COLO668 (cell line): ENCODE results near the gene CLEC3B.
"Not testable (repeated sequence)": the region's sequence is repeated elsewhere in the genome, so short reads cannot be mapped to it uniquely, and the experiment has no call there.

Experiments
- DNase-seq: peaks from one replicate; lab custom pipeline; 2025; ENCODE audit not compliant: unreplicated experiment; lab: John Stamatoyannopoulos, UW

The CLEC3B gene, protein sequence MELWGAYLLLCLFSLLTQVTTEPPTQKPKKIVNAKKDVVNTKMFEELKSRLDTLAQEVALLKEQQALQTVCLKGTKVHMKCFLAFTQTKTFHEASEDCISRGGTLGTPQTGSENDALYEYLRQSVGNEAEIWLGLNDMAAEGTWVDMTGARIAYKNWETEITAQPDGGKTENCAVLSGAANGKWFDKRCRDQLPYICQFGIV

DNA sequence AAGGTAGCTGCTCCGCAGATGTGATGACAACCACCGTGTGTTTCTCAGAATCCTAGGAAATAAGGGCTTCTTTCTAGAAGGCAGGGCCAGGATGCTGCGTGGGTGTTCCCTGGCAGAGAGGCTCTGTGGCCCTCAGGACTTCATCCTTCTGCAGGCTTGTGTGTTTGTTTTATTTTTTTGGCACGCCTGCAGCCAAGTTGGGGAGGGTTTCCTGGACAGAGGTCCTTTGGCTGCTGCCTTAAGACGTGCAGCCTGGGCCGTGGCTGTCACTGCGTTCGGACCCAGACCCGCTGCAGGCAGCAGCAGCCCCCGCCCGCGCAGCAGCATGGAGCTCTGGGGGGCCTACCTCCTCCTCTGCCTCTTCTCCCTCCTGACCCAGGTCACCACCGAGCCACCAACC is at the start of gene CLEC3B:
TSS of gene CLEC3B (plus strand) at position 266 of the 400 bp plus-strand sequence. CDS start at position 326, 60 bp downstream.
- DNase-seq = no peak

DNA sequence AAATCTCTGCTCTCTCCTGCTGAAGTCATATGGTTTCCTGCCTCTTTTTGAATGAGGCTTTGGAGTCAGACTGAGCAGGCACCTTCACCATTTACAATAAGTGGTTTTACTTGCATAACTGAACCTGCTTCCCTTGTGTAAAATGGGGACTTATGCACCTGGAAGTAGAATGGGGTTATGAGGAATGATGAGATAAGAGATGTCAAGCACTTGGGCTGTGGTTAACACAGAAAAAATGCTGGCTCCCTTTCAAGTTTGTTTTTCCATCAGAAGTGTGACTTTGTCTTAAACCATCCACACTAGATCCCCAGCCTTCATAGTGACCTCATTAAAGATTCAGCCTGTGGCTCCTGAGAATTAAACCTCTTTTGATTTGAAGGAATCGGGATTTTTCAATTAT is 44.9 kb upstream of the CLEC3B start:
- no peak for DNase-seq

DNA sequence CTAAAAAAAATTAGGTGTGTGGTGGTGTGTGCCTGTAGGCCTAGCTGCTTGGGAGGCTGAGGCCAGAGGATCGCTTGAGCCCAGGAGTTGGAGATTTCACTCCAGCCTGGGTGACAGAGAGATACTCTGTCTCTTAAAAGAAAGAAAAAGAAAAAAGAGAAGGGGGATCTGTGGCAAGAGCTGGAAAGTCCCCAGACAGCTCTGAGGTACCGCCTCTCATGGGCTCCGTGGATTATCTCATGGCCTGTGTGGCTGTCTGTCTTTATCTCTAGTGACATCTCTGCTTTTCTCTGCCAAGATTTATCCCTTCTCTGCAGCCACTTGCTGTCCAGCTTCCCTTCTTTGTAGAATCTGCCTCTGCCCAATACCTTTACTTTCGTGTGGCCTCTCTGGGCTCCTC is 44.4 kb upstream of the CLEC3B start:
- no peak for DNase-seq

DNA sequence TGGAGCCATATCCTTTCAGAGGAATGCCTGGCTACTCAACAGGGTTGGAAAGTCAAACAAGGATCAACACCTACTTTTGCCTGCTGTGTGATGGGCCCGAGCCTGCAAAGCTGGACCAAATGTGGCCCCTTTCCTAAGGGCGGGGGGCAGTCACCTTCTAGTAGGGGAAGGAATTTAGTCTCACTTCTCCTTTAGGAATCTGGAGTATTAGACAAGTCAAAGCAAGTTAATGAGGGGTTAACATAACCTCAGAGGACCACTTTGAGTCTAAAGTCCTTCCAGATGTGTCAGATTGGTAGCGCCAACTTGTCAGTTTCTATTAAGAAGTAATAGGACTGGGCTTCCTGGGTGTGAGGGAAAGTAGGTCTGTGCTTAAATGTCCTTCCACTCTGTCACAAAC is 43.3 kb upstream of the CLEC3B start:
- DNase-seq = no peak

DNA sequence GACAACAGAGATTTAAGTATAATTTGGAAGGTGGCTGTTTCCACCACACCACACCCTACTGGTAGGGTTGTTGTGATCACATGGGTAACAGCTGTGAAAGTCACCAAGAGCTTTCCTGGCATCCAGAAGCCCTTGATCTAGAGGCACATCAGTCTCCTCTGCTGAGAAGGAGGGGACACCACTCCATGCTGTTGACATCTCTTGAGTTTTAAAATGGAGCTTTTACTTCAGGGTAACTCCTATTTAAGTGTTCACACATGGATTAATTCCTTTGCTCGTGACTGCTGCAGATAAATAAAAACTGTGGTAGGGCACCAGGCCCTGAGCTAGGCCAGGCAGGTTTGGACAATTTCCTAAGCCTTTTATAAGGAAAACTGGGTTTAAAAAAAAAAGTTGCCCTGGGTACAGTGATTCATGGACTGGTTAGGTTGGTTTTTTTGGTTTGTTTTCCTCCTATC is 42.6 kb upstream of the CLEC3B start:
- DNase-seq = no peak

DNA sequence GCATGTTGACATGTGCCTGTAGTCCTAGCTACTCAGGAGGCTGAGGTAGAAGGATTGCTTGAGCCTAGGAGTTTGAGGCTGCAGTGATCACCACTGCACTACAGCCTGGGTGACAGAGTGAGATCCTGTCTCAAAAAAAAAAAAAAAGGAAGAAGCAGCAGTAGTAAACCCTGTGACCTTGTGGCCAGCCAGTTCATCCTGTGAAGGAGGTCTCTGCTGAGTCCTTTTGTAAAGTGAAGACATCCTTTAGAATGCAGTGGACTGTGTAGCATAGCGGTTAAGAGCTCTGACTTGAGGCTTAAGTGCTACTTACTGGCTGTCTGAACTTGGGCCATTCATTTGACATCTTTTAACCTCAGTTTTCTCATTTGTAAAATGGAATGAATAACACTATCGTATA is 41.8 kb upstream of the CLEC3B start:
- no peak for DNase-seq

DNA sequence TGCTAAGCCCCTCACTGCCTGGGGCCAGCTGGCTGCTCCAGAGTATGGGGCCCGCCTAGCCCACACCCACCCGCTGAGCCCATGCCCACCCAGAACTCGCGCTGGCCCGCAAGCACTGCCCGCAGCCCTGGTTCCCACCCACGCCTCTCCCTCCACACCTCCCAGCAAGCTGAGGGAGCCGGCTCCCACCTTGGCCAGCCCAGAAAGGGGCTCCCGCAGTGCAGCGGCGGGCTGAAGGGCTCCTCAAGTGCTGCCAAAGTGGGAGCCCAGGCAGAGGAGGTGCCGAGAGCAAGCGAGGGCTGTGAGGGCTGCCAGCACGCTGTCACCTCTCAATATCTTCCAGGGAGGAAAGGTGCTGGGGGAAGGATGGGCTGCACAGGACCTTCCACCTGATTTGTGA is 39.8 kb upstream of the CLEC3B start:
- DNase-seq = not testable (repeated sequence)

DNA sequence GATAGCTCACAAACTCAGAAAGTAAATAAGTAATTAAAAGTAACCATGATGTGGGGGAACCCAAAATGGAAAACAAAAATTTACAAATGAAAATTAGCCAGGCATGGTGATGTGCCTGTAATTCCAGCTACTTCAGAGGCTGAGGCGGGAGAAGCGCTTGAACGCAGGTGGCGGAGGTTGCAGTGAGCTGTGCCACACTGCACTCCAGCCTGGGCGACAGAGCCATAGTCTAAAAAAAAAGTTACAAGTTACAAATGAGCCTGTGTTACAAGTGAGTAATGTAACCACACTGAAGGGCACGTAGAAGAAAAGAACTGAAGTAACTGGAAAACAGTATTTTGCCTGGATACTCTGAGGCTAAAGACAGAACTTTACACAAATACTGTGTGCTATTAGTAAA is 38.8 kb upstream of the CLEC3B start:
- no peak for DNase-seq

DNA sequence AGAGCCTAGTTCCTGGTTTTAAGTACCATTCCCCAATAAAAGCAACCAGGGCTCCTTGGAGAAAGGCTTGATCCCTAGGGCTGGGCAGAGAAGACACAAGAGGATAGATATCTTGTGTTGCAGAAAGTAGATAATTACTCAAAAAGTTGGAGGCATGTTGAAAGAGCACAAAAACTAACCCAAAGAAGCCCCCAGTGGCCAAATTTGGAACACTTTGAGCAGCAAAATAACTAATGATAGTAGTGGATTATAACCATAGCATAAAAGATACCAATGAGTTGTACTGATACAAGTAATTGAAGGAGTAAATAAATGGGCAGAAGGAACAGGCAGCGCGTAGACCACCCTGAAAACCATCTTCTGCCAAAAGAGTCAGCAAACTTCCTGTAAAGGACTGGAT is 38.0 kb upstream of the CLEC3B start:
- no peak for DNase-seq

DNA sequence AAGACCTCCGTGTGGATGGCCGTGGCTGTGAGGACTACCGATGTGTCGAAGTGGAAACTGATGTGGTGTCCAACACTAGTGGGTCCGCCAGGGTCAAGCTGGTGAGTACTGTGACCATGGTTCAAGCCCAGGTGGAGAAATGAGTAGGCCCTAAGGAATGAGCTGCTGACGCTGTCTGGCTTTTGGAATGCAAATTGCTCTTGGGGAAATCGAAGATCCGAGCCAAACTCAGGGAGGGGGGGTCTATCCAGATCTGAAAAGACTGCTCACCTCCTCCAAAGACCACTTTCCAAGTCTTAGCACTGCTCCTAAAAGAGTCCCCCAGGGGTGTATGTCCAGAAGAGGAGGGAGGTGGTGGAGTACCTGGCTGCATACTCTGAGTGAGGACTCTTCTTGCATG is 37.0 kb upstream of the CLEC3B start:
- no peak for DNase-seq

DNA sequence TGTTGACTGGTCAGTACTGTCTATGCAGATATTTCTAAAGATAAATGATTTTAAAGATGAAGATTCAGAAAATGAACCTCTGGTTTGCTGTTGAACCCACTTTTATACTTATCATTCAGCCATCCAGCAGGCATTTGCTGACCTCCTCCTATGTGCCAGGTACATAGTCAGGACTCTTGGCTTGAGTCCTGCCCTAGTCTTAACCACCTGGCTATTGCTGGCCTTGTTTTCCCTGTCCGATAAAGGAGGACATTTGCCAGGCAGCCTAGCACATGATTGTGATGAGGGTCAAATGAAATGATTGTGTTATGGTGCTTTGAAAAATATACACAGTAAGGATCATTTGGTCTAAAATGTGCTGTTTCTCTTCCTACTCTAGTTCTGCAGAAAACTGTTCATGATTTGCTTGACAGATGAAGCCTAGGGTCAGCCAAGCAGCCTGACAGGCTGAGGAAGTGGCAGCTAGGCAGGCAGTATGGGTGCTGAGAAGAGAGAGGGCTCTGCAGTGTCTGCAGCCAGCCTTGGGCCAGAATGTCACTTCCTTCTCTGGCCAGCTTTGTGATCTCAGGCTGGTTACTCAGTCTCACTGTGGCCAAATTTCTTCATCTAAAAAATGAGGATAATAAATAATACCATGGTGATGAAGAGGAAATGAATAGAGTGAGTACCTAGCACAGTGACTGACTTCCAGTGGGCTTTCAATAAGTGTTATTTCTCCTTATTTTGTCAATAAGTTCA is 36.3 kb upstream of the CLEC3B start:
- no peak for DNase-seq

DNA sequence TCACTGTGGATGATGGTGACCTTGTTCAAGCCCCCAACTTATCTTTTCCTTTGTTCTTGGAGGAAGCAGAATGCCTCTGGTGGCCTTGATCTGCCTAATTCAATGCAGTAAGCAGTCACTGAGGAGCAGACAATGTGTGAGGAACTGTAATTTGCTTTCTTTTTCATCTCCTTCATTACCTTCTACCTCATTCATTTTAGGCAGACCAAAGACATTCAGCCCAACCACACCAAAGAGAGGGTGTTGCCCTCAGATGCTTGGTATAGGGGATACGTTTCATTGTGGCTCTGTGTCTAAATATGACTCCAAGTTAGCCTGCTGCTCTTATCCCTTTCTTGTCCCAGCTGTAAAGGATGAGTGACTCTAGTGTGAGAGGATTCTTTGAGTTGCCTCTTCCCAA is 34.8 kb upstream of the CLEC3B start:
- DNase-seq = no peak

DNA sequence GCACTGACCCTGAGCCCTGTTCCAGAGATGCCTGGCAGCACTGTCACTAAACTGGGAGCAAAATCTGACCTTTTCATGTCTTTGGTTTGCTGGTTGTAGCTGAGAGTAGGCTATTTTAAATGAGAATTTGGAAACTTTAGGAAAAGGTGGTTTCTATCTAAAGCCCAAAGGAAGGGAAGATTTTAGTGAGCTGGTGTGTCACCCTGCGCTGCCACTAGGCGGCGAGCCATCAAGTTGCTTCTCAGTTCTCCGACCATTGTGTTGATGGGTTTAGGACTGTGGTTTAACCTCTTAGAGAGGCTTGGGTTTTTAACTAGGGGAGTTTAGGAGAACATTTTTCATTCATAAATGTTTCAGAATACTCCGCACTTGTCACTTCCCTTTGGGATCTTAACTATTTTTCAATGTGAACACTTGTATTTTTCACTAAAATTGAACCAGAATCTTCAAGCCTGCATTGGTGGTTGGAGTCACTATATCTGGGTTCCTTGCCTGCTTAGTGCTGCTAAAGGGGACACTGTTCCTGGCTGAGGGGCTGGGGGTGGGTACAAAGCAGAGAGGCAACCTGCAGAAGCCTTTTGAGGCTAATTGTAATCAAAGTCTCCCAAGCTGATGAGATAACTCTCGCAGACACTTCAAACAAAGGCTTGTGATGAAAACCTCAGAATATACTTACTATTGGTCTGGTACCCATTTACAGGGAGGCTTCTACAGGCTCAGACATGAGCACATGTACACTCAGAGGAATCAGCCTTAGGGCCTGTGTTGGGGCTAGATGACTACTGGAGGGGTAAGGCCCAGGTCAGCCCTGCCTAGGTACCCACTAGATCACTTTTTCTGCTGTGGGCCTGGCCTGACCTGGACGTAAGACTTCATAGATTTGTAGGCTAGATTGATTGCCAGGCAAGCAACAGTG is 33.3 kb upstream of the CLEC3B start:
- DNase-seq = peak; percentile 13

DNA sequence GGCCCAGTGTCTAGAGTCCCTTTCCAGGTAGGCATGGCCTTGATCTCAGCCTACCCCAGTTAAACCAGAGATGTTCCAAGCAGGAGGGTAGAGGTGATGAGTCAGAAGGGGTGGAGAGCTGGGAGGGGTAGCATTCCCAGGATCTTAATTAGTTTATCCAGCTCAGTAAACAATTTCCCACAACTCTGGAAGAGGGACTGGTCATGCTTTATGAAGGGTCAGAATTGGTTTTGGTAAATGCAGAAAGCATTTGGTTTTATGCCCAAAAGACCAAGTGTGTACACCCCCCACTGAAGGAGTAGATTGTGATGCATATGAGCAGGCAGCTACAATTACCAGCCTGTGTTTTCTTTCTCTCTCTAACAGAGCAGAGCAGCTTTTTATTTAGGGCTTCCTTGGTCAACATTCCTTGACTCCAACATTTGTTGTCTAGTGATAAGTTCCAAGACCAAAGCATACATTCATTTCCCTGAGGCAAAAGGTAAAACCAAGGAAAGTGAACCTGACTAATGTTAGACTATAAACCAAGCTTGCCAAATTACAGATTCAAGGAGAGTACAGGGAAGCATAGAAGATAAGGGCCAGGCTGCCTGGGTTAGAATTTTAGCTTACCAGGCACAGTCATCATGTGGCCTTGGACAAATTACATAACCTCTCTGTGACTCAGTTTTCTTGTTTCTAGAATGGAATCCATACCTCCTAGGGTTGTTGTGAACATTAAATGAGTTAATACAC is 32.5 kb upstream of the CLEC3B start:
- no peak for DNase-seq

DNA sequence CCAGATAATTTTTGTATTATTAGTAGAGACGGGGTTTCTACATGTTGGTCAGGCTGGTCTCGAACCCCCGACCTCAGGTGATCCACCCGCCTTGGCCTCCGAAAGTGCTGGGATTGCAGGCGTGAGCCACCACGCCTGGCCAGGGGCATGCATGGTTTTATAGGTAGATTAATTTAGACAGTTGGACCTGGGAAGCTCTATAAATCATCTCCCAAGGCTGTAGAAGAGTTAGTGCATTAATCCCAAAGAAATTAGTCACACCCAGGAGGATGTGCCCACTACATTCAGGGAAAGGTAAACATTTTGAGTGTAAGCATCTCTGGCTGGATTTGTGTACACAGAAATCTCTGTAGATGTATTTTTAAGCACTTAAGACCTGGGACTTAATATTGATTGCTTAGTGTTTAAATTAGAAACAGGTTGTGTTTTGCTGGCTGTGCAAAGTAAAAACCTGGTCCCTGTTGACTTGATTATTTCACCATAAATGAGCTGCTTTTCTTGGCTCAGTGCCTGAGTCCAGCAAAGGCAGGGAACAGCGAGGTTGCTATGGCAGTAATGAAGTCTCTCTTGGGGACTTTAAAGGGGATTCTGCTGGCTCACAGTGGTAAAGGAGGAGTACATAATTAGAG is 30.8 kb upstream of the CLEC3B start:
- DNase-seq = no peak

DNA sequence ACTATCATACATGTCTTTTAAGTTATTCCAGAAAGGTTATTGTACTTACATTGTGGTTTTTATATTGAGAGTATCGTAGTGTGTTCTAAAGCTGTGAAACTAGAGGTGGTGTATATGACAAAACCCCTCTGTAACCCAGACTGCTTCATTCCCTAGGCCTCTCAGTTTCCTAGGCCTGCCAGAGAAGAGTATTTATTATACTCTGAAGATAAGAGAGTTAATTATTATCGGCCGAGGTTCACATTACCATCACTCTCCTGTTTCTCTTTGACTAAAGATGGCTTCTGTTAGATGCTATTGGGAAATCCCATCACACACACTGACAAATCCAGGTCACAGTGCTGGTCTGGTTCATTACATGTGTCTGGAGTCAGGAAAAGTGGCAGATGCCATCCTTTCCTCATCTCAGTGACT is 29.5 kb upstream of the CLEC3B start:
- no peak for DNase-seq

DNA sequence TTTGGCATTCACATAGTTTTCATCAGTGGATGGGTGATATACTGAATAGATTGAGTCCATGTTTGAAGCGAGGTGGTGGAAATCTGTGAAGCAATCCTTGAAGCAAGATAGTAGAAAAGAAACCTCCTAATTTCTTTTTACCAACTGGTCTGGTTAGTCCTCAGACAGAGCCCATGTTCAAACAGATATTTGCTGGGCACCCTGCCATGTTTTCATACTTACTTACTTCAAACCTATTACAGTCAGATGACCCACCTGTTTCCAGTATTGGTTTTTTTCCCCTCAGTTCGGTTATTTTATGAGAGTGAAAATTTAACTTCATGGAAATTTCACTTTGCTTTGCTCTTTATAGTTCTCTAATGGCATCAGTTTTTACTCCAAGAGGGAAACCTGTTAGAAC is 26.3 kb upstream of the CLEC3B start:
- DNase-seq = no peak

DNA sequence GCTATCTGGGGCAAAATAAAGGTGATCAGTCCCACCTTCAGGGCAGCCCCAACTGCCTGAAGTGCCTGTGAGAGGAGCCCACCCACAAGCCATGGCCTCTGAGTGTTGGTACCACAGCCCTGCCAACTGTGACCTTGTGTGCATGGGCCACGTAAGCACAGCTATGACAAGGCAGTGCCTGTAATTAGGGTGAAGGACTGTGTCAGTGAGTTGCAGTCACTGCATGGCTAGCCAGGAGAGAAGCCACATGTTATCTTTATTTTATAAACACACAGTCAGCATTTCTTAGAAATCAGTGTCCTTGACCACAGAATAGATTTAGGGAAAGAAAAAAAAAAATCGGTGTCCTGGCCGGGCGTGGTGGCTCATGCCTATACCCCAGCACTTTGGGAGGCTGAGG is 25.3 kb upstream of the CLEC3B start:
- no peak for DNase-seq

DNA sequence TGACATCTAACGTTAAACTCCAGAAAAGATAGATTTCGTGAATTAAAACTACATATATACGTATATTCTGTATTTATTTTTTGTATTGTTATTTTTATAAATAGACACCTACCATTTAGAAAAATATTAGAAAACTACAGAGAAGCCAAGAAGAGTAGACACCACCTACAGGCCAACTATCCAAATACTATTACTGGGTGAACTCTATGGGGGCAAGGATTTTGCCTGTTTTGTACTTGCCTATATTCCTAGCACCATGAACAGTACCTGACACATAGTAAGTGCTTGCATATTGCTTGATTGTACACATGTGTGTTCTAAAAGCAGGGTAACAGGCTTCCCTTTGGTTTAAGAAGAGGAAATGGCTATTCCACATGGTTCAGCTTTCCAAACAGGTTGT is 24.4 kb upstream of the CLEC3B start:
- DNase-seq = no peak

DNA sequence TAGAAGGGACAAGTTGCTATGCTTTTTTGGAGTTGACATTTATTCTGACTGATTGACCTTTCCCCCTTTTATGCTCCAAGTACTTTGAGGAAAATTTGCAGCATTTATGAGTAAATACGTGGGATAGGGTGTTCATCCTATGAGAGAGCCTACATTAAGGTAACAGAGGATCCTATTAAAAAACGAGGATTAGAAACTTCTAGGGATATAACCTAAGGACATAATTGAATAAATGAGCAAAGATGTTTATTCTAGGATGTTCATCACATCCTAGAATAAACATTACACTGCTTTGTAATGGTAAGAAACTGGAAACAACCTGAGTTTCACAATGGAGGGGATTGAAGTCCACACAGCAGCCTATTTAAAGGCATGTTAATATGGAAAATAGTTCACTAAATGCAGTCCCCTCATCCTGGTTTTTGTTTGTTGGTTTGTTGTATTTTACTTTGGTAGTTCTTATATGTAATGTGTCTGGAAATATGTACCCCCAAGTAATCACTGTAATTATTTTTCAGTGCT is 23.9 kb upstream of the CLEC3B start:
- DNase-seq = no peak
